Body of pancreas (tissue), 4 donors: ENCODE measurements around the gene TUBGCP5. TPM values are rescaled to one million over a fixed set of nuclear protein-coding genes. Genes with fewer than 3 reads are reported as not detected.
A peak's percentile ranks its signal among the peaks of the same experiment; 100 is the strongest.

Experiments
- ATAC-seq: fragments of 150-250 bp; one replicate; pipeline ENCODE4 v1.9.1; 2016
- DNase-seq, 4 donors: peaks; one replicate each; pipeline ENCODE4 v3.0.0-alpha.2; 2019
- H3K27ac ChIP-seq, 4 donors: fragments of 200-600 bp; sonication (generic); 1 replicate in 3 of 4; 2 replicates in 1 of 4; pipeline versions ENCODE4 v1.5.1 to v1.6.1; 2016 to 2019; ENCODE audit warnings: mild to moderate bottlenecking in 1 of 4, mixed read lengths in 1 of 4, moderate library complexity in 1 of 4
- H3K27me3 ChIP-seq, 2 donors: fragments of 200-600 bp; sonication (generic); one replicate each; pipeline ENCODE4 v1.6.0; 2016; ENCODE audit warnings: mild to moderate bottlenecking in 1 of 2
- H3K36me3 ChIP-seq, 2 donors: fragments of 200-600 bp; sonication (generic); replicated peaks in 1 of 2; 2 replicates each; pipeline ENCODE4 v1.5.1; 2016; ENCODE audit warnings: low read depth in 2 of 2; ENCODE audit not compliant: insufficient read depth in 1 of 2
- H3K4me1 ChIP-seq: fragments of 200-600 bp; sonication (generic); one replicate; pipeline ENCODE4 v1.6.0; 2016
- H3K4me3 ChIP-seq, 2 donors: fragments of 200-600 bp; sonication (generic); 1 replicate in 1 of 2; 2 replicates in 1 of 2; pipeline ENCODE4 v1.5.1; 2016 to 2019
- H3K9me3 ChIP-seq, 3 donors: fragments of 200-600 bp; sonication (generic); 1 replicate in 2 of 3; 2 replicates in 1 of 3; pipeline ENCODE4 v1.5.1; 2016
- CTCF ChIP-seq, 7 experiments: fragments of 450-650 bp in 4 of 7; fragments of 200-600 bp in 3 of 7; sonication (generic) in 3 of 7; IDR thresholded peaks; one replicate each; pipeline ENCODE4 v1.5.1; 2016 to 2019; ENCODE audit warnings: antibody characterized with exemption in 7 of 7
- POLR2A ChIP-seq, 3 donors: fragments of 450-650 bp; IDR thresholded peaks; one replicate each; pipeline ENCODE4 v1.6.1; 2016; ENCODE audit warnings: antibody characterized with exemption in 3 of 3, mild to moderate bottlenecking in 2 of 3
- WGBS, 2 donors: methylation state at CpG; one replicate each; pipeline ENCODE4 v1.1.5; 2017; 5-methylcytosine and 5-hydroxymethylcytosine counted together
- intact Hi-C: fragments of 100-400 bp; cut with DNase I; formaldehyde crosslinking; loops from one replicate; pipeline ENCODE4 v1.15.1; 2023
- total RNA-seq, 2 donors: library from RNA; depleted of rRNA; stranded (reverse); fragments of >200 nt; gene quantifications; one replicate each; pipeline ENCODE4 v1.1.0, GENCODE V29; 2016

Gene TUBGCP5
- total RNA-seq, 2 donors from 2014 or later: 12.2 to 12.7 TPM

- ATAC-seq: no peak
- Histone ChIP-seq H3K36me3 (no peaks in the 10 kb centered on the region), H3K9me3 (no peaks in the 10 kb centered on the region), H3K27me3 (no peaks in the 10 kb centered on the region), H3K27ac (no peak overlapping the region), H3K4me1 (peaks cover 49% of the 10 kb centered on the region), H3K4me3 (no peak overlapping the region)
- 78 to 83% methylated on average over 13 to 19 of the region's 20 CpGs for WGBS, 2 donors
- DNase-seq: no peak
- TF ChIP-seq CTCF (IDR thresholded peaks at IDR 0.05): no peak
- no peak for TF ChIP-seq POLR2A (IDR thresholded peaks at IDR 0.05)
- intact Hi-C loops: no loop called here
These were observed 72.9 kb downstream of the TUBGCP5 start for GRCh38 chr15:22966321-22967083.

- no peak for DNase-seq
- Histone ChIP-seq H3K9me3 (no peaks in the 10 kb centered on the region), H3K27ac (peak overlapping the region in 2 of 4 donors; percentile 7 to 42), H3K27me3 (no peaks in the 10 kb centered on the region), H3K36me3 (no peaks in the 10 kb centered on the region), H3K4me1 (peaks cover 67% of the 10 kb centered on the region), H3K4me3 (no peak overlapping the region)
- no peak for ATAC-seq
- intact Hi-C loops: no loop called here
- no peak for TF ChIP-seq CTCF (IDR thresholded peaks at IDR 0.05)
- no peak for TF ChIP-seq POLR2A (IDR thresholded peaks at IDR 0.05)
- 69 to 79% methylated on average over 10 to 12 of the region's 12 CpGs for WGBS, 2 donors
These were observed 75.7 kb downstream of the TUBGCP5 start for GRCh38 chr15:22963641-22964040.

GRCh38 chr15:22962611-22963010, 76.8 kb downstream of the TUBGCP5 start:
- H3K36me3 ChIP-seq: no peaks in the 10 kb centered on the region
- no peak for ATAC-seq
- no peak for DNase-seq
- peaks cover 60% of the 10 kb centered on the region for H3K4me1 ChIP-seq
- H3K9me3 ChIP-seq: no peaks in the 10 kb centered on the region
- peak overlapping the region; percentile 15 to 80 (median 70) for H3K27ac ChIP-seq
- no peaks in the 10 kb centered on the region for H3K27me3 ChIP-seq
- H3K4me3 ChIP-seq: no peak overlapping the region
- TF ChIP-seq CTCF (IDR thresholded peaks at IDR 0.05) (no peak), POLR2A (IDR thresholded peaks at IDR 0.05) (no peak)
- intact Hi-C loops: no loop called here
- WGBS, 2 donors: 93 to 99% methylated on average over 12 of the region's 12 CpGs

- peak; percentile 72 for ATAC-seq
- intact Hi-C loops: no loop called here
- peak overlapping the region in 3 of 4 donors; percentile 68 to 80 (median 73) for H3K27ac ChIP-seq
These were observed 77.6 kb downstream of the TUBGCP5 start for GRCh38 chr15:22961762-22962161.

More at GRCh38 chr15:22961762-22962161, 77.6 kb downstream of the TUBGCP5 start:
- Histone ChIP-seq H3K27me3 (no peaks in the 10 kb centered on the region), H3K36me3 (no peaks in the 10 kb centered on the region), H3K9me3 (no peaks in the 10 kb centered on the region), H3K4me1 (peaks cover 56% of the 10 kb centered on the region), H3K4me3 (no peak overlapping the region)
- no peak for TF ChIP-seq CTCF (IDR thresholded peaks at IDR 0.05)
- TF ChIP-seq POLR2A (IDR thresholded peaks at IDR 0.05): no peak
- WGBS, 2 donors: 8 to 12% methylated on average over 1 of the region's 1 CpG
- peak; percentile 57 to 79 (median 68) for DNase-seq
